Measurements from ENCODE around the gene SLC8A3.

SLC8A3 gene

DNA sequence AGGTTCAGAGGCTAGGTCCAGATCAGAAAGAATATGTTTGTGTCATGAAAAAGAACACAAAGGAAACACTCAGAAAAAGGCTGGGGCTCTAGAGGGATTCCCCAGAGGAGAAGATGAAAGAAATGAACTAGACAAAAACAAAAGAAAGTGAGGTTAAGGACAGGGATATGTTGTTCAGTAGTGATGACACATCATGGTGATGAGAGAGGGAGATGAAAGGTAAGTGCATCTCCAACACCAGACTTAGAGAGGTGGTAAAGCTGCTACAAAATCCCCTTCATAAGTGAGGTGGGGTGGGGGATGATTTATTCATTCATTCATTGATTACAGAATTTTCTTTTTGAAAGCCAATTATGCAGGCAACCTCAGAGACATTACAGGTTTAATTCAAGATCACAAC is 19.6 kb upstream of the SLC8A3 start:
- H3K14ac ChIP-seq (ENCODE audit: low read length in 2 of 2) = no peak overlapping the region
- H3K4me3 ChIP-seq (ENCODE audit: insufficient read depth in 1 of 2, low read depth in 1 of 2, low read length in 2 of 2) = no peak overlapping the region
- no peak overlapping the region for H3K18ac ChIP-seq (ENCODE audit: low read depth in 1 of 2, low read length in 2 of 2)
- no peak overlapping the region for H4K8ac ChIP-seq (ENCODE audit: low read length)
- no peak overlapping the region for H2AK5ac ChIP-seq (ENCODE audit: low read length, severe bottlenecking)
- H3K79me1 ChIP-seq (replicated peaks; ENCODE audit: low read length, poor library complexity, severe bottlenecking) = no peaks in the 10 kb centered on the region
- H3K36me3 ChIP-seq (ENCODE audit: control insufficient read depth in 1 of 2, insufficient read depth in 2 of 2, low read depth in 1 of 2, low read length in 2 of 2) = no peaks in the 10 kb centered on the region
- H3K4ac ChIP-seq (ENCODE audit: low read depth in 1 of 2, low read length in 2 of 2) = no peak overlapping the region
- no peak overlapping the region for H3K4me2 ChIP-seq (ENCODE audit: low read length, poor library complexity, severe bottlenecking)
- H4K91ac ChIP-seq (ENCODE audit: low read length) = no peak overlapping the region
- no peaks in the 10 kb centered on the region for H3K27me3 ChIP-seq (ENCODE audit: control insufficient read depth in 1 of 2, insufficient read depth in 1 of 2, low read length in 2 of 2)
- H3K9ac ChIP-seq (ENCODE audit: low read length) = no peak overlapping the region
- H2BK120ac ChIP-seq (ENCODE audit: low read depth, low read length) = no peak overlapping the region
- H3K23ac ChIP-seq (ENCODE audit: low read length in 2 of 2) = no peak overlapping the region
- no peaks in the 10 kb centered on the region for H3K9me3 ChIP-seq (ENCODE audit: control insufficient read depth, low read length)
- H2BK5ac ChIP-seq (ENCODE audit: low read depth, low read length, poor library complexity, severe bottlenecking) = no peak overlapping the region
- no peak for DNase-seq
- H2BK12ac ChIP-seq (ENCODE audit: low read length in 2 of 2) = no peak overlapping the region
- H3K27ac ChIP-seq (ENCODE audit: low read length, poor library complexity, severe bottlenecking) = no peak overlapping the region
- no peak overlapping the region for H2BK15ac ChIP-seq (ENCODE audit: low read depth, poor library complexity, severe bottlenecking)
- H3K4me1 ChIP-seq (ENCODE audit: control insufficient read depth, insufficient read depth, low read depth, low read length) = no peaks in the 10 kb centered on the region
- H2AFZ ChIP-seq (ENCODE audit: low read depth, low read length) = no peak overlapping the region

DNA sequence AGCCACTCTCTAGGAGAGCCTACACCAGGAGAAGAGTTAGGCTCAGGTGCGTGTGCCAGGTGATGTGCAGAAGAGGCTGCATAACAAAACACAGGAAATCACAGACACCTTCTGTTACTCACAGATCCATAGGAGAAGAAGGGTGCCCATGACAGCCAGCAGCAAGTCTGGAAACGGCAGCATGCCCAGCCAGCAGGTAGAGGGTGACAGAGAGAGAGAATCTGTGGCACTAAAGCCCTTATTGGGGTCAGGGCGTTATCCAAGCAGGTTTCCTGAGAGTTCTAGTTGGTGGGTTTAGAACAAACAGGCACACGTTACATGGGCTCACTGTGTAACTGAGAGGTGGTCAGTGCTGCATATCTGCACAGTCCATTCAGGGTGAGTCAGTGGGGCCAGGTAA is 14.9 kb upstream of the SLC8A3 start:
- no peak overlapping the region for H3K4me3 ChIP-seq (ENCODE audit: insufficient read depth in 1 of 2, low read depth in 1 of 2, low read length in 2 of 2)
- H2AK5ac ChIP-seq (ENCODE audit: low read length, severe bottlenecking) = no peak overlapping the region
- H2BK5ac ChIP-seq (ENCODE audit: low read depth, low read length, poor library complexity, severe bottlenecking) = no peak overlapping the region
- H3K14ac ChIP-seq (ENCODE audit: low read length in 2 of 2) = no peak overlapping the region
- no peak overlapping the region for H2BK120ac ChIP-seq (ENCODE audit: low read depth, low read length)
- H3K23ac ChIP-seq (ENCODE audit: low read length in 2 of 2) = no peak overlapping the region
- no peak overlapping the region for H2AFZ ChIP-seq (ENCODE audit: low read depth, low read length)
- no peaks in the 10 kb centered on the region for H3K79me1 ChIP-seq (replicated peaks; ENCODE audit: low read length, poor library complexity, severe bottlenecking)
- H4K8ac ChIP-seq (ENCODE audit: low read length) = no peak overlapping the region
- no peak overlapping the region for H2BK12ac ChIP-seq (ENCODE audit: low read length in 2 of 2)
- peaks cover 0 to 7% of the 10 kb centered on the region in 2 experiments for H3K27me3 ChIP-seq (ENCODE audit: control insufficient read depth in 1 of 2, insufficient read depth in 1 of 2, low read length in 2 of 2)
- no peak overlapping the region for H3K4ac ChIP-seq (ENCODE audit: low read depth in 1 of 2, low read length in 2 of 2)
- WGBS = 46% methylated on average over 3 of the region's 4 CpGs
- H3K36me3 ChIP-seq (ENCODE audit: control insufficient read depth in 1 of 2, insufficient read depth in 2 of 2, low read depth in 1 of 2, low read length in 2 of 2) = no peaks in the 10 kb centered on the region
- no peak overlapping the region for H3K18ac ChIP-seq (ENCODE audit: low read depth in 1 of 2, low read length in 2 of 2)
- H4K91ac ChIP-seq (ENCODE audit: low read length) = no peak overlapping the region
- no peaks in the 10 kb centered on the region for H3K9me3 ChIP-seq (ENCODE audit: control insufficient read depth, low read length)
- H3K4me1 ChIP-seq (ENCODE audit: control insufficient read depth, insufficient read depth, low read depth, low read length) = no peaks in the 10 kb centered on the region
- no peak overlapping the region for H3K9ac ChIP-seq (ENCODE audit: low read length)
- no peak overlapping the region for H2BK15ac ChIP-seq (ENCODE audit: low read depth, poor library complexity, severe bottlenecking)
- H3K4me2 ChIP-seq (ENCODE audit: low read length, poor library complexity, severe bottlenecking) = no peak overlapping the region
- H3K27ac ChIP-seq (ENCODE audit: low read length, poor library complexity, severe bottlenecking) = no peak overlapping the region
- no peak for DNase-seq

DNA sequence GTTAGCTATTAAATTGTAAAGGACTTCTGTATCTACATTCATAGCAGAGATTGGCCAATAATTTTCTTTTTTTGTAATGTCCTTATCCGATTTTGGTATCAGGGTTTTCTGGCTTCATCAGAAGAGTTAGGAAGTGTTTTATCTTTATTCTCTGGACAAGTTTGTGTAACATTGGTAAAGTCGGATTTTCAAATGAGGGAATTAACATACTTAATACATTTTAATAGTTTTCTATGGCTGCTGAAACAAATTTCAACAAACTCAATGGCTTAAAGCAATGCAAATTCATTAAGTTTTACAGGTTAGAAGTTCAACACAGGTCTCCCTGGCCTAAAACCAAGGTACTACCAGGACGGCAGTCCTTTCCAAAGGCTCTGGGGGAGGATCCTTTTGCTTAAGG is 13.2 kb upstream of the SLC8A3 start:
- Histone ChIP-seq H3K4me2 (ENCODE audit: low read length, poor library complexity, severe bottlenecking) (no peak overlapping the region), H3K23ac (ENCODE audit: low read length in 2 of 2) (no peak overlapping the region), H3K9ac (ENCODE audit: low read length) (no peak overlapping the region), H3K36me3 (ENCODE audit: control insufficient read depth in 1 of 2, insufficient read depth in 2 of 2, low read depth in 1 of 2, low read length in 2 of 2) (no peaks in the 10 kb centered on the region), H3K4me3 (ENCODE audit: insufficient read depth in 1 of 2, low read depth in 1 of 2, low read length in 2 of 2) (no peak overlapping the region), H3K18ac (ENCODE audit: low read depth in 1 of 2, low read length in 2 of 2) (no peak overlapping the region), H4K8ac (ENCODE audit: low read length) (no peak overlapping the region), H3K4me1 (ENCODE audit: control insufficient read depth, insufficient read depth, low read depth, low read length) (no peaks in the 10 kb centered on the region), H2BK5ac (ENCODE audit: low read depth, low read length, poor library complexity, severe bottlenecking) (no peak overlapping the region), H3K14ac (ENCODE audit: low read length in 2 of 2) (no peak overlapping the region), H3K9me3 (ENCODE audit: control insufficient read depth, low read length) (no peaks in the 10 kb centered on the region), H3K27ac (ENCODE audit: low read length, poor library complexity, severe bottlenecking) (no peak overlapping the region), H2AFZ (ENCODE audit: low read depth, low read length) (no peak overlapping the region), H2BK15ac (ENCODE audit: low read depth, poor library complexity, severe bottlenecking) (no peak overlapping the region), H2BK12ac (ENCODE audit: low read length in 2 of 2) (no peak overlapping the region), H3K4ac (ENCODE audit: low read depth in 1 of 2, low read length in 2 of 2) (no peak overlapping the region), H2AK5ac (ENCODE audit: low read length, severe bottlenecking) (no peak overlapping the region), H3K27me3 (ENCODE audit: control insufficient read depth in 1 of 2, insufficient read depth in 1 of 2, low read length in 2 of 2) (peaks cover 0 to 7% of the 10 kb centered on the region in 2 experiments), H4K91ac (ENCODE audit: low read length) (no peak overlapping the region), H2BK120ac (ENCODE audit: low read depth, low read length) (no peak overlapping the region), H3K79me1 (replicated peaks; ENCODE audit: low read length, poor library complexity, severe bottlenecking) (no peaks in the 10 kb centered on the region)
- 77% methylated on average over 1 of the region's 3 CpGs for WGBS
- no peak for DNase-seq

DNA sequence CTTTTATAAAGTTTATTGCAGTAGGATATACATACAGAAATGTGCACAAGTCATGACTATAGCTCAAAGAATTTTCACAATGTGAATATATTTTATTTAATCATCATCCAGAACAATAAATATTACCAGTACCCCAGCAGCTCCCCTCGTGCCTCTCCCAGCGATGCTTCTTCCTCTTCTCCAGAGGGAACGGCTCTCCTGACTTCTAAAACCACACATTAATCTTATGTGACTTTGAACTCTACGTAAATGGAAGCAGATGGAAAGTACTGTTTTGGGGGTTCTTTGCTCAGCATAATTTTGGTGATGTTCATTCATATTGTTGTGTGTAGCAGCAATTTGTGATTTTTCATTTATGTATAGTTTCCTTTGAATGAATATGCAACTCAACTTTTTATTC is 4.6 kb upstream of the SLC8A3 start:
- H2AK5ac ChIP-seq (ENCODE audit: low read length, severe bottlenecking) = no peak overlapping the region
- peaks cover 8% of the 10 kb centered on the region for H3K4me1 ChIP-seq (ENCODE audit: control insufficient read depth, insufficient read depth, low read depth, low read length)
- no peaks in the 10 kb centered on the region for H3K79me1 ChIP-seq (replicated peaks; ENCODE audit: low read length, poor library complexity, severe bottlenecking)
- H4K91ac ChIP-seq (ENCODE audit: low read length) = no peak overlapping the region
- no peak overlapping the region for H2BK120ac ChIP-seq (ENCODE audit: low read depth, low read length)
- H3K4me2 ChIP-seq (ENCODE audit: low read length, poor library complexity, severe bottlenecking) = no peak overlapping the region
- H3K4me3 ChIP-seq (ENCODE audit: insufficient read depth in 1 of 2, low read depth in 1 of 2, low read length in 2 of 2) = no peak overlapping the region
- no peak overlapping the region for H2AFZ ChIP-seq (ENCODE audit: low read depth, low read length)
- H4K8ac ChIP-seq (ENCODE audit: low read length) = no peak overlapping the region
- no peak overlapping the region for H3K18ac ChIP-seq (ENCODE audit: low read depth in 1 of 2, low read length in 2 of 2)
- no peak overlapping the region for H3K27ac ChIP-seq (ENCODE audit: low read length, poor library complexity, severe bottlenecking)
- 73% methylated on average over 2 of the region's 4 CpGs for WGBS
- DNase-seq = no peak
- no peak overlapping the region for H2BK15ac ChIP-seq (ENCODE audit: low read depth, poor library complexity, severe bottlenecking)
- H3K9ac ChIP-seq (ENCODE audit: low read length) = no peak overlapping the region
- H3K27me3 ChIP-seq (ENCODE audit: control insufficient read depth in 1 of 2, insufficient read depth in 1 of 2, low read length in 2 of 2) = peaks cover 17 to 22% of the 10 kb centered on the region in 2 experiments
- H3K23ac ChIP-seq (ENCODE audit: low read length in 2 of 2) = no peak overlapping the region
- H2BK5ac ChIP-seq (ENCODE audit: low read depth, low read length, poor library complexity, severe bottlenecking) = no peak overlapping the region
- no peak overlapping the region for H3K14ac ChIP-seq (ENCODE audit: low read length in 2 of 2)
- H3K9me3 ChIP-seq (ENCODE audit: control insufficient read depth, low read length) = no peaks in the 10 kb centered on the region
- H2BK12ac ChIP-seq (ENCODE audit: low read length in 2 of 2) = no peak overlapping the region
- no peak overlapping the region for H3K4ac ChIP-seq (ENCODE audit: low read depth in 1 of 2, low read length in 2 of 2)
- no peaks in the 10 kb centered on the region for H3K36me3 ChIP-seq (ENCODE audit: control insufficient read depth in 1 of 2, insufficient read depth in 2 of 2, low read depth in 1 of 2, low read length in 2 of 2)
